ENCODE results near the gene ANKRD34A.

DNA sequence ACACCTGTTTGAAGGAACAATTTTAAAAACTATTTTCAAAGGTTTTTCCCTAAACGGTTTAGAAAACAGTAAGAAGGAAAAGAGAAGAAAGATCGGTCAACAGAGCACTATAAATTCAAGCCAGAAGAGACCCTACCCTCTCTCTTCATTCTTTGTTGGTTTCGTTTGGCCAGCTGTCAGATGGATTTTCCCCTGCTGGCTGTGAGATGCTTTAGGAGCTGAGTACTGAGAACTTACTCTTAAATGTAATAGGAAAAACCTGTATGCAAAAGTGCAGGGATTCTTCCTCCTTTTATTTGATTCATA, 33.3 kb upstream of the ANKRD34A start:
- TF ChIP-seq CTCF (IDR thresholded peaks at IDR 0.05; ENCODE audit: control extremely low read depth in 1 of 3, insufficient read depth in 1 of 3, low read depth in 1 of 3, low read length in 3 of 3) (no peak), POLR2AphosphoS5 (IDR thresholded peaks at IDR 0.05; ENCODE audit: low read depth, low read length) (no peak), RAD21 (IDR thresholded peaks at IDR 0.05 in 1 of 2, conservative IDR thresholded peaks at IDR 0.05 in 1 of 2; ENCODE audit: low read depth in 2 of 2, low read length in 2 of 2) (no peak), POLR2A (IDR thresholded peaks at IDR 0.05; ENCODE audit: control extremely low read depth in 1 of 2, low read depth in 2 of 2, low read length in 2 of 2) (no peak), EZH2 (IDR thresholded peaks at IDR 0.05; ENCODE audit: low read depth, low read length, severe bottlenecking) (no peak), SP2 (IDR thresholded peaks at IDR 0.05; ENCODE audit: low read length) (no peak), ATF3 (IDR thresholded peaks at IDR 0.05; ENCODE audit: insufficient read depth, low read depth, low read length) (no peak), TEAD4 (IDR thresholded peaks at IDR 0.05; ENCODE audit: low read depth, low read length) (no peak), PHF8 (conservative IDR thresholded peaks at IDR 0.05; ENCODE audit: low read depth, low read length) (no peak)
- TF ChIP-seq, protein P1, sequence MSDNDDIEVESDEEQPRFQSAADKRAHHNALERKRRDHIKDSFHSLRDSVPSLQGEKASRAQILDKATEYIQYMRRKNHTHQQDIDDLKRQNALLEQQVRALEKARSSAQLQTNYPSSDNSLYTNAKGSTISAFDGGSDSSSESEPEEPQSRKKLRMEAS (IDR thresholded peaks at IDR 0.05): no peak

All from H1 (cell line).